ENCODE measurements around the gene NARF.
A peak's percentile ranks its signal among the peaks of the same experiment; 100 is the strongest.

Gene NARF

GRCh38 chr17:82517230-82517865, 58.8 kb downstream of the NARF start:
- no peaks in the 10 kb centered on the region for H3K36me3 ChIP-seq (ENCODE audit: low read length)
- no peak overlapping the region for H3K9ac ChIP-seq (ENCODE audit: low read length)
- H3K79me2 ChIP-seq (ENCODE audit: insufficient read depth, low read length) = peaks cover 24% of the 10 kb centered on the region
- no peak overlapping the region for H3K4me2 ChIP-seq (ENCODE audit: low read depth, low read length, poor library complexity, severe bottlenecking)
- no peaks in the 10 kb centered on the region for H3K9me3 ChIP-seq (ENCODE audit: insufficient read depth, low read length)
- TF ChIP-seq EZH2phosphoT487 (conservative IDR thresholded peaks at IDR 0.05; ENCODE audit: low read length) (no peak), CTCF (IDR thresholded peaks at IDR 0.05; ENCODE audit: insufficient read depth, low read length, poor library complexity, severe bottlenecking) (no peak)
- no peaks in the 10 kb centered on the region for H3K27me3 ChIP-seq (ENCODE audit: low read length)
- H3K4me3 ChIP-seq (ENCODE audit: insufficient read depth, low read length, poor library complexity, severe bottlenecking) = no peak overlapping the region
- peaks cover 5% of the 10 kb centered on the region; the same call in 1 of the 2 replicates for H4K20me1 ChIP-seq (ENCODE audit: low read depth, low read length)
- H3F3A ChIP-seq (ENCODE audit: insufficient read depth) = peaks cover 7% of the 10 kb centered on the region; the same call in 1 of the 2 replicates
- H3K9me2 ChIP-seq (replicated peaks; ENCODE audit: insufficient read depth, low read length) = no peaks in the 10 kb centered on the region
- H2AFZ ChIP-seq (ENCODE audit: low read depth, low read length, severe bottlenecking) = no peak overlapping the region
- no peak overlapping the region for H3K27ac ChIP-seq (ENCODE audit: low read depth, low read length)

GRCh38 chr17:82518826-82519810, 60.6 kb downstream of the NARF start, which contains the start of gene FOXK2:
Gene FOXK2, plus strand, starts transcription at chr17:82519732. Its CDS starts 157 bp downstream, at chr17:82519889.
- H3F3A ChIP-seq (ENCODE audit: insufficient read depth) = peaks cover 7% of the 10 kb centered on the region; the same call in 1 of the 2 replicates
- H3K79me2 ChIP-seq (ENCODE audit: insufficient read depth, low read length) = peaks cover 42% of the 10 kb centered on the region
- H3K4me2 ChIP-seq (ENCODE audit: low read depth, low read length, poor library complexity, severe bottlenecking) = peak within 1 kb of the TSS; percentile 82
- TF ChIP-seq EZH2phosphoT487 (conservative IDR thresholded peaks at IDR 0.05; ENCODE audit: low read length) (no peak), CTCF (IDR thresholded peaks at IDR 0.05; ENCODE audit: insufficient read depth, low read length, poor library complexity, severe bottlenecking) (no peak)
- H3K36me3 ChIP-seq (ENCODE audit: low read length) = no peaks in the 10 kb centered on the region
- peak within 1 kb of the TSS; percentile 98 for H2AFZ ChIP-seq (ENCODE audit: low read depth, low read length, severe bottlenecking)
- peak within 1 kb of the TSS; percentile 63 for H3K27ac ChIP-seq (ENCODE audit: low read depth, low read length)
- H3K27me3 ChIP-seq (ENCODE audit: low read length) = no peaks in the 10 kb centered on the region
- H3K4me3 ChIP-seq (ENCODE audit: insufficient read depth, low read length, poor library complexity, severe bottlenecking) = peak within 1 kb of the TSS; percentile 99
- no peaks in the 10 kb centered on the region for H3K9me3 ChIP-seq (ENCODE audit: insufficient read depth, low read length)
- peaks cover 8% of the 10 kb centered on the region for H4K20me1 ChIP-seq (ENCODE audit: low read depth, low read length)
- H3K9me2 ChIP-seq (replicated peaks; ENCODE audit: insufficient read depth, low read length) = no peaks in the 10 kb centered on the region
- peak within 1 kb of the TSS; percentile 73 for H3K9ac ChIP-seq (ENCODE audit: low read length)

- Histone ChIP-seq H3K36me3 (ENCODE audit: low read length) (no peaks in the 10 kb centered on the region), H3K9me2 (replicated peaks; ENCODE audit: insufficient read depth, low read length) (no peaks in the 10 kb centered on the region), H3K4me2 (ENCODE audit: low read depth, low read length, poor library complexity, severe bottlenecking) (peak overlapping the region; percentile 82), H3F3A (ENCODE audit: insufficient read depth) (peaks cover 7% of the 10 kb centered on the region; the same call in 1 of the 2 replicates), H3K27me3 (ENCODE audit: low read length) (no peaks in the 10 kb centered on the region), H3K9me3 (ENCODE audit: insufficient read depth, low read length) (no peaks in the 10 kb centered on the region), H3K27ac (ENCODE audit: low read depth, low read length) (peak overlapping the region; percentile 31; the same call in 1 of the 2 replicates), H2AFZ (ENCODE audit: low read depth, low read length, severe bottlenecking) (no peak overlapping the region), H3K79me2 (ENCODE audit: insufficient read depth, low read length) (peaks cover 53% of the 10 kb centered on the region), H3K4me3 (ENCODE audit: insufficient read depth, low read length, poor library complexity, severe bottlenecking) (peak overlapping the region; percentile 99), H4K20me1 (ENCODE audit: low read depth, low read length) (peaks cover 15% of the 10 kb centered on the region), H3K9ac (ENCODE audit: low read length) (peak overlapping the region; percentile 73)
- TF ChIP-seq CTCF (IDR thresholded peaks at IDR 0.05; ENCODE audit: insufficient read depth, low read length, poor library complexity, severe bottlenecking) (no peak), EZH2phosphoT487 (conservative IDR thresholded peaks at IDR 0.05; ENCODE audit: low read length) (no peak)
These were observed 61.7 kb downstream of the NARF start for GRCh38 chr17:82519971-82520903.

Measured in SU-DHL-6 (cell line).